K562 (cell line): ENCODE results near the gene BCL11A. TPM values are rescaled to one million over a fixed set of nuclear protein-coding genes. Genes with fewer than 3 reads are reported as not detected.
A peak's percentile ranks its signal among the peaks of the same experiment; 100 is the strongest.

ENCODE experiments used
- CSDE1 ChIP-seq, 2 experiments: fragments of 450-650 bp; IDR thresholded peaks; 2 replicates each; pipeline ENCODE4 v1.6.1; 2016; ENCODE audit warnings: mild to moderate bottlenecking in 1 of 2
- CTBP1 ChIP-seq: fragments of 450-650 bp; IDR thresholded peaks from 2 replicates; pipeline ENCODE4 v1.6.1; 2016; ENCODE audit warnings: borderline replicate concordance
- EWSR1 ChIP-seq: fragments of 450-650 bp; IDR thresholded peaks from 2 replicates; pipeline ENCODE4 v1.6.1; 2018; ENCODE audit warnings: borderline replicate concordance, mild to moderate bottlenecking, low read depth, moderate library complexity; ENCODE audit not compliant: partially characterized antibody
- HNRNPL ChIP-seq: fragments of 200-400 bp; formaldehyde crosslinking; IDR thresholded peaks from 2 replicates; pipeline ENCODE4 v1.6.1; 2017; ENCODE audit warnings: low read depth, mild to moderate bottlenecking, low read length
- LEF1 ChIP-seq: fragments of 450-650 bp; IDR thresholded peaks from 2 replicates; pipeline ENCODE4 v1.6.1; 2016; ENCODE audit warnings: mild to moderate bottlenecking
- MAZ ChIP-seq, 2 experiments: fragments of 450-650 bp in 1 of 2; sonication (generic) in 1 of 2; formaldehyde crosslinking; IDR thresholded peaks in 1 of 2; conservative IDR thresholded peaks in 1 of 2; 2 replicates each; pipeline versions ENCODE4 v1.4.0 to v1.5.0; 2020; ENCODE audit warnings: mild to moderate bottlenecking in 1 of 2, missing genetic modification reagents in 1 of 2
- MED1 ChIP-seq: sonication (generic); formaldehyde crosslinking; IDR thresholded peaks from 2 replicates; pipeline ENCODE4 v1.8.1; 2023; ENCODE audit warnings: missing genetic modification reagents, borderline replicate concordance
- MGA ChIP-seq: fragments of 450-650 bp; IDR thresholded peaks from 2 replicates; pipeline ENCODE4 v1.6.1; 2016; ENCODE audit warnings: mild to moderate bottlenecking, moderate library complexity
- RFX5 ChIP-seq: IDR thresholded peaks from 2 replicates; pipeline ENCODE4 v1.6.1; 2011; ENCODE audit warnings: low read depth, mild to moderate bottlenecking, improper control_type of control experiment, low read length
- ZBTB49 ChIP-seq: sonication (generic); formaldehyde crosslinking; IDR thresholded peaks from 2 replicates; pipeline ENCODE4 v1.8.0; 2022; ENCODE audit warnings: missing genetic modification reagents, mild to moderate bottlenecking, borderline replicate concordance
- ZBTB7A ChIP-seq: IDR thresholded peaks from 2 replicates; pipeline ENCODE4 v1.6.1; 2011; ENCODE audit warnings: low read depth, mild to moderate bottlenecking, low read length, moderate library complexity, borderline replicate concordance; ENCODE audit not compliant: control insufficient read depth
- ZNF324 ChIP-seq: fragments of 250-450 bp; sonication (Bioruptor Pico); IDR thresholded peaks from 2 replicates; pipeline ENCODE4 v1.4.0; 2020; ENCODE audit warnings: mild to moderate bottlenecking
- ZNF445 ChIP-seq: fragments of 250-450 bp; sonication (Bioruptor Pico); IDR thresholded peaks from 2 replicates; pipeline ENCODE4 v1.4.0; 2020; ENCODE audit warnings: low read depth, mild to moderate bottlenecking, moderate library complexity
- polyA plus RNA-seq, 8 experiments: library from polyadenylated mRNA; depleted of rRNA in 4 of 8; stranded (reverse) in 5 of 8; unstranded in 3 of 8; fragments of >200 nt; fragmentation: Nextera tagmentation in 2 of 8; fragmentation: Illumina TruSeq in 1 of 8; extraction: Ambion mirVana in 2 of 8; extraction: Trizol in 1 of 8; gene quantifications; 2 replicates each; pipeline versions ENCODE4 v1.2.1 to v1.2.3, GENCODE V29; 2011 to 2014; ENCODE audit warnings: inconsistent platforms in 1 of 8, missing spikeins in 1 of 8
- total RNA-seq, 7 experiments: library from RNA; depleted of rRNA in 6 of 7; stranded (reverse); fragments of >200 nt in 6 of 7; fragmentation: Illumina TruSeq in 2 of 7; extraction: Trizol in 2 of 7; gene quantifications; 2 replicates each; pipeline versions ENCODE4 v1.2.1 to v1.2.3, GENCODE V29; 2011 to 2021; ENCODE audit warnings: low replicate concordance in 1 of 7

Gene BCL11A
- total and polyA plus RNA-seq, 9 of the 15 experiments (the other 6 are each of a cell fraction or from before 2014, with no cell fraction given), result 0.13 TPM; not detected in 8

- no peak for TF ChIP-seq MGA
- no peak for TF ChIP-seq ZNF324 (CRISPR knock-in tag)
- TF ChIP-seq CSDE1 (IDR thresholded peaks at IDR 0.05), result no peak
- no peak for TF ChIP-seq MED1 (CRISPR knock-in tag)
- peak; percentile 48; the same call in 1 of the 2 replicates for TF ChIP-seq CTBP1
- no peak for TF ChIP-seq RFX5
- TF ChIP-seq ZBTB49 (CRISPR knock-in tag), result no peak
- no peak for TF ChIP-seq EWSR1
- no peak for TF ChIP-seq LEF1
- TF ChIP-seq HNRNPL, result peak; percentile 62; the same call in 1 of the 2 replicates
- TF ChIP-seq ZBTB7A, result no peak
- TF ChIP-seq MAZ (CRISPR knock-in tag; conservative IDR thresholded peaks at IDR 0.05 in 1 of 2, IDR thresholded peaks at IDR 0.05 in 1 of 2), result peak; percentile 42 to 49; a peak in 2 of 4 replicates
- no peak for TF ChIP-seq ZNF445 (CRISPR knock-in tag)
Measured at GRCh38 chr2:60581433-60582282, 28.2 kb upstream of the BCL11A start (continued).
